GM10248 (cell line): ENCODE measurements around the gene MEIOB.

Experiments
- CTCF ChIA-PET: fragments of 300-600 bp; sonication (Branson Sonifier 250); formaldehyde crosslinking; extraction: SDS; loops from one replicate; lab custom pipeline; 2021; ENCODE audit warnings: antibody characterized with exemption; lab: Yijun Ruan, JAX
- POLR2A ChIA-PET: fragments of 350-650 bp; sonication (Branson Sonifier 250); formaldehyde crosslinking; extraction: SDS; loops from one replicate; lab custom pipeline; 2020; ENCODE audit warnings: antibody characterized with exemption; lab: Yijun Ruan, JAX
- DNase-seq: peaks from one replicate; pipeline ENCODE4 v3.0.0; 2012; ENCODE audit errors: extremely low spot score
- TF ChIP-seq, protein P1 (sequence below): IDR thresholded peaks from 2 replicates; pipeline ENCODE4 v1.5.1; 2012; ENCODE audit warnings: mild to moderate bottlenecking, low read depth; ENCODE audit errors: extremely low read depth, missing control alignments, control extremely low read depth

Gene MEIOB

DNA sequence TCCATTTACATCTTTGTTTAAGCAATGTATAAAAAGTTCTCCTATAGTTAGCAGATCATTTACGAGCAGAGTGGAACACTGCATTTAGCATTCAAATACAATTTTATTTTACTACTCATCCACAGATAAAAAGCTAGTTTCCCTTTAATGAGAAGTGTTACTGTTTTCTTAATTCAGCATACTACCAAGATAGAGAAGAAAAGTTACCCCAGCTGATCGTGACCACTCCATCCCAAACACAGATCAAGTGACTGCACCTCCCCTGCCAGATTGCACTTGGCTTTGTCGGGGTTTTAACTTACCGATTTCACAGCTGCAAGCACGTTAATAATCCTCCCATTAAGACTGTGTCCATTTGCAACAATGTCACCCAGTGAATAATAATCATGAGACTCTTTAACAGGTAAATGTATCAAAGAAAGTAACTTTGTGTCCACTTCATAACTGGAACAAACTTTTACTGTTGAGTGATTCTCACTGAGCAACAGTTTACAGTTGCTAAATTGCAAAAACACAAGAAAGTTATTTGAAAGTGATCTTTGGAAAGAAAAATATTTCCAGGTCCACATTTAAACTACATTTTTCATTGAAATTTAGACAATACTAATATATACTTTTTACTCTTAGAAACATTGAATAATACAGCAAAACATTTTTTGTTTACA, 14.4 kb downstream of the MEIOB start:
- ChIA-PET CTCF (interaction anchor here (0.7 to 1.4 kb wide), 4 partner anchors 9 to 283 kb away, joined by 3 to 4 read pairs (median 3); no protein-coding TSS in a partner anchor), POLR2A (no interaction called here)
- no peak for DNase-seq
- TF ChIP-seq, protein P1, sequence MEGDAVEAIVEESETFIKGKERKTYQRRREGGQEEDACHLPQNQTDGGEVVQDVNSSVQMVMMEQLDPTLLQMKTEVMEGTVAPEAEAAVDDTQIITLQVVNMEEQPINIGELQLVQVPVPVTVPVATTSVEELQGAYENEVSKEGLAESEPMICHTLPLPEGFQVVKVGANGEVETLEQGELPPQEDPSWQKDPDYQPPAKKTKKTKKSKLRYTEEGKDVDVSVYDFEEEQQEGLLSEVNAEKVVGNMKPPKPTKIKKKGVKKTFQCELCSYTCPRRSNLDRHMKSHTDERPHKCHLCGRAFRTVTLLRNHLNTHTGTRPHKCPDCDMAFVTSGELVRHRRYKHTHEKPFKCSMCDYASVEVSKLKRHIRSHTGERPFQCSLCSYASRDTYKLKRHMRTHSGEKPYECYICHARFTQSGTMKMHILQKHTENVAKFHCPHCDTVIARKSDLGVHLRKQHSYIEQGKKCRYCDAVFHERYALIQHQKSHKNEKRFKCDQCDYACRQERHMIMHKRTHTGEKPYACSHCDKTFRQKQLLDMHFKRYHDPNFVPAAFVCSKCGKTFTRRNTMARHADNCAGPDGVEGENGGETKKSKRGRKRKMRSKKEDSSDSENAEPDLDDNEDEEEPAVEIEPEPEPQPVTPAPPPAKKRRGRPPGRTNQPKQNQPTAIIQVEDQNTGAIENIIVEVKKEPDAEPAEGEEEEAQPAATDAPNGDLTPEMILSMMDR = no peak

DNA sequence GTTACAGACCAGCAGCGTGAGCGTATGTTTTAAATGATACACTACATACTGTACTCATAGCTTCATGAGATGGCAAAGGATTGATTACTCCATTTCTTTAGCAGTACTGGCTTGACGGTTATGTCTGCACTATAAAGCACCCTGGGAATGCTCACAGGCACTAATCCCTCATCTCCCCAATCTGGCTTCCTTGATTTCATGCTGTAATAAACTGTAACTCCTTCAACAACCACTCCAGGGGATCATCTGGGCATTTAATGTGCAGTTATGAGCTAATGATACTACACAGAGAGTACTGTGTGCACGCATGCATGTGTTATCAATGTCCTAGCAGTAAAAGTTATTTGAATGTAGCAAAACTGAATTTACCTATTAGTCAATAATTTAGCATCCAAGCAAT, 20.2 kb downstream of the MEIOB start:
- CTCF ChIA-PET = no interaction called here
- POLR2A ChIA-PET = no interaction called here
- TF ChIP-seq, protein P1 = no peak
- no peak for DNase-seq

- ChIA-PET POLR2A (no interaction called here), CTCF (interaction anchor here (1.1 kb wide), 1 partner anchor 8 kb away, joined by 4 read pairs; no protein-coding TSS in a partner anchor)
- TF ChIP-seq, protein P1 = no peak
- DNase-seq = no peak
Measured at GRCh38 chr16:1850981-1851380, 21.0 kb downstream of the MEIOB start.

DNA sequence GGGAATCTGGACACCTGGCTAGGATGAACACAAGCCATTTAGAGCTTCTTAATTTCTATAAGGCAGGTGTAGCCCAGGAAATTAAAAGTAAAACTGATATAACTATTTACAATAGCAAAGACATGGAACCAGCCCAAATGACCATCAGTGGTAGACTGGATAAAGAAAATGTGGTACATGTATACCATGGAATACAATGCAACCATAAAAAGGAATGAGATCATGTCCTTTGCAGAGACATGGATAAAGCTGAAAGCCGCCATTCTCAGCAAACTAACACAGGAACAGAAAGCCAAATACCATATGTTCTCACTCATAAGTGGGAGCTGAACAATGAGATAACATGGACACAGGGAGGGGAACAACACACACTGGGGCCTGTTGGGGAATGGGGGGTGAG, 25.5 kb downstream of the MEIOB start:
- POLR2A ChIA-PET = no interaction called here
- TF ChIP-seq, protein P1 = no peak
- DNase-seq = no peak
- CTCF ChIA-PET = interaction anchor here (1.0 kb wide), 1 partner anchor 83 kb away, joined by 4 read pairs; no protein-coding TSS in a partner anchor

- CTCF ChIA-PET = interaction anchor here (1.0 kb wide), 1 partner anchor 83 kb away, joined by 4 read pairs; no protein-coding TSS in a partner anchor
- no peak for DNase-seq
- POLR2A ChIA-PET = no interaction called here
- TF ChIP-seq, protein P1 = no peak
Measured at GRCh38 chr16:1845985-1846384, 26.0 kb downstream of the MEIOB start.

- ChIA-PET CTCF (interaction anchor here (0.7 to 2.1 kb wide), 4 partner anchors 9 to 89 kb away, joined by 3 to 5 read pairs (median 3); no protein-coding TSS in a partner anchor), POLR2A (no interaction called here)
- TF ChIP-seq, protein P1 = no peak
- no peak for DNase-seq
Measured at GRCh38 chr16:1839554-1839953, 32.4 kb downstream of the MEIOB start.
